CD4-positive, alpha-beta T cell (primary cell): Measurements from ENCODE around the gene SLC16A11. TPM values are rescaled to one million over a fixed set of nuclear protein-coding genes. Genes with fewer than 3 reads are reported as not detected.

Source experiments
- ATAC-seq: fragments of 200-7000 bp; cut with Tn5 transposase; one replicate; pipeline ENCODE4 v1.10.0; 2022; ENCODE audit warnings: mild to moderate bottlenecking; ENCODE audit not compliant: poor library complexity
- CTCF ChIA-PET: fragments of 350-600 bp; sonication (Branson Sonifier 250); formaldehyde crosslinking; loops from one replicate; lab custom pipeline; 2021; ENCODE audit warnings: antibody characterized with exemption, inconsistent platforms; lab: Charles Lee
- POLR2A ChIA-PET: fragments of 350-600 bp; sonication (Branson Sonifier 250); formaldehyde crosslinking; loops from one replicate; lab custom pipeline; 2021; ENCODE audit warnings: antibody characterized with exemption, inconsistent platforms; lab: Charles Lee
- DNase-seq, 14 experiments: peaks; one replicate each; pipeline ENCODE4 v3.0.0-alpha.2; 2013 to 2020; ENCODE audit warnings: mixed read lengths in 2 of 14
- H3K27ac ChIP-seq, 2 donors: one replicate each; pipeline versions ENCODE4 v1.5.1 to v1.7.0; 2013; ENCODE audit warnings: low read length in 2 of 2, low read depth in 1 of 2, mild to moderate bottlenecking in 1 of 2
- H3K27me3 ChIP-seq, 2 experiments: 1 replicate in 1 of 2; 2 replicates in 1 of 2; pipeline versions ENCODE4 v1.6.1 to v1.7.0; 2013; ENCODE audit warnings: low read length in 2 of 2, control low read depth in 1 of 2, mild to moderate bottlenecking in 1 of 2, moderate library complexity in 1 of 2; ENCODE audit not compliant: insufficient read depth in 2 of 2, control insufficient read depth in 1 of 2
- H3K36me3 ChIP-seq: one replicate; pipeline ENCODE4 v1.6.1; 2013; ENCODE audit warnings: low read length, control low read depth; ENCODE audit not compliant: insufficient read depth
- H3K4me1 ChIP-seq: one replicate; pipeline ENCODE4 v1.6.1; 2013; ENCODE audit warnings: low read length, control low read depth; ENCODE audit not compliant: insufficient read depth
- H3K4me3 ChIP-seq: one replicate; pipeline ENCODE4 v1.5.1; 2013; ENCODE audit warnings: mild to moderate bottlenecking, low read length, moderate library complexity
- H3K9me3 ChIP-seq, 2 experiments: 1 replicate in 1 of 2; 2 replicates in 1 of 2; pipeline versions ENCODE4 v1.6.1 to v1.7.0; 2013; ENCODE audit warnings: low read length in 2 of 2, mild to moderate bottlenecking in 2 of 2, control low read depth in 1 of 2, moderate library complexity in 1 of 2; ENCODE audit not compliant: control insufficient read depth in 1 of 2, insufficient read depth in 1 of 2
- H3K27ac Mint-ChIP-seq: one replicate; pipeline ENCODE4 v1.8.0; 2020; ENCODE audit warnings: mixed read lengths
- H3K27me3 Mint-ChIP-seq: one replicate; pipeline ENCODE4 v1.8.0; 2021; ENCODE audit warnings: mixed read lengths
- H3K36me3 Mint-ChIP-seq: one replicate; pipeline ENCODE4 v1.8.0; 2021; ENCODE audit warnings: low read depth, mixed read lengths
- H3K4me1 Mint-ChIP-seq: one replicate; pipeline ENCODE4 v1.8.0; 2021; ENCODE audit warnings: low read depth, mixed read lengths
- H3K4me3 Mint-ChIP-seq: one replicate; pipeline ENCODE4 v1.8.0; 2020; ENCODE audit warnings: mild to moderate bottlenecking, mixed read lengths
- H3K9me3 Mint-ChIP-seq: one replicate; pipeline ENCODE4 v1.8.0; 2020; ENCODE audit warnings: mixed read lengths
- CTCF ChIP-seq: fragments of 200-600 bp; IDR thresholded peaks from one replicate; pipeline ENCODE4 v1.8.0; 2022; ENCODE audit warnings: antibody characterized with exemption, mild to moderate bottlenecking
- intact Hi-C, 2 experiments: fragments of 100-400 bp; cut with DNase I in 1 of 2; cut with micrococcal nuclease in 1 of 2; formaldehyde crosslinking; loops; one replicate each; pipeline versions ENCODE4 v1.15.1 to v1.9.0; 2023 to 2025; cut with DNase I, micrococcal nuclease
- total RNA-seq, 174 experiments: library from RNA in 2 of 174; stranded (reverse) in 2 of 174; gene quantifications; one replicate each; pipeline ENCODE4 v1.2.3 and lab custom pipeline; 2021 to 2026

The SLC16A11 gene
- total RNA-seq, 2 experiments from 2014 or later, result 1.1 to 1.4 TPM

GRCh38 chr17:7077911-7078546, 34.1 kb upstream of the SLC16A11 start:
- ATAC-seq (no peak), DNase-seq (no peak)
- no peak overlapping the region for H3K4me3 ChIP-seq
- H3K9me3 ChIP-seq, result peaks cover 0 to 3% of the 10 kb centered on the region in 2 experiments
- H3K27ac ChIP-seq, result no peak overlapping the region
- no peaks in the 10 kb centered on the region for H3K27me3 ChIP-seq
- ChIA-PET CTCF (no interaction called here), POLR2A (no interaction called here)
- H3K36me3 ChIP-seq, result no peaks in the 10 kb centered on the region
- Mint-ChIP-seq H3K27ac (no peak overlapping the region), H3K4me3 (no peak overlapping the region), H3K27me3 (no peaks in the 10 kb centered on the region), H3K36me3 (no peaks in the 10 kb centered on the region), H3K9me3 (no peaks in the 10 kb centered on the region), H3K4me1 (peaks cover 18% of the 10 kb centered on the region)
- no peak for TF ChIP-seq CTCF
- intact Hi-C loops, result loop anchor here in 1 of 2 experiments (5.0 kb wide), 1 partner anchor 39 kb away; no protein-coding TSS in a partner anchor
- peaks cover 19% of the 10 kb centered on the region for H3K4me1 ChIP-seq

- Mint-ChIP-seq H3K27me3 (no peaks in the 10 kb centered on the region), H3K4me3 (no peak overlapping the region), H3K4me1 (no peaks in the 10 kb centered on the region), H3K9me3 (no peaks in the 10 kb centered on the region), H3K36me3 (no peaks in the 10 kb centered on the region), H3K27ac (no peak overlapping the region)
- DNase-seq (no peak), ATAC-seq (no peak)
- no peak overlapping the region for H3K4me3 ChIP-seq
- ChIA-PET POLR2A (no interaction called here), CTCF (interaction anchor here (0.6 kb wide), 1 partner anchor 1920 kb away, joined by 3 read pairs; no protein-coding TSS in a partner anchor)
- intact Hi-C loops, result loop anchor here in 1 of 2 experiments (5.0 kb wide), 1 partner anchor 42 kb away; no protein-coding TSS in a partner anchor
- H3K36me3 ChIP-seq, result no peaks in the 10 kb centered on the region
- no peaks in the 10 kb centered on the region for H3K27me3 ChIP-seq
- peaks cover 0 to 3% of the 10 kb centered on the region in 2 experiments for H3K9me3 ChIP-seq
- no peaks in the 10 kb centered on the region for H3K4me1 ChIP-seq
- TF ChIP-seq CTCF, result no peak
- no peak overlapping the region for H3K27ac ChIP-seq
These were observed 31.0 kb upstream of the SLC16A11 start for GRCh38 chr17:7074931-7075330.

- Mint-ChIP-seq H3K36me3 (no peaks in the 10 kb centered on the region), H3K27ac (no peak overlapping the region), H3K9me3 (peaks cover 12% of the 10 kb centered on the region), H3K4me3 (no peak overlapping the region), H3K4me1 (no peaks in the 10 kb centered on the region), H3K27me3 (no peaks in the 10 kb centered on the region)
- no peak for TF ChIP-seq CTCF
- no peak for ATAC-seq
- CTCF ChIA-PET, result interaction anchor here (0.9 kb wide), 1 partner anchor 20 kb away, joined by 3 read pairs; no protein-coding TSS in a partner anchor
- Histone ChIP-seq H3K27ac (no peak overlapping the region), H3K4me3 (no peak overlapping the region), H3K27me3 (no peaks in the 10 kb centered on the region), H3K9me3 (peaks cover 14 to 15% of the 10 kb centered on the region in 2 experiments), H3K36me3 (no peaks in the 10 kb centered on the region), H3K4me1 (no peaks in the 10 kb centered on the region)
- no peak for DNase-seq
- POLR2A ChIA-PET, result no interaction called here
- intact Hi-C loops, result no loop called here
These were observed 28.5 kb upstream of the SLC16A11 start for GRCh38 chr17:7072406-7072805.
